CD4-positive, alpha-beta memory T cell (primary cell): ENCODE results near the gene PPP2R3A. TPM values are rescaled to one million over a fixed set of nuclear protein-coding genes. Genes with fewer than 3 reads are reported as not detected.
"Not testable (repeated sequence)": the region's sequence is repeated elsewhere in the genome, so short reads cannot be mapped to it uniquely, and the experiment has no call there.

Experiments used
- CTCF ChIA-PET: fragments of 350-600 bp; sonication (Branson Sonifier 250); formaldehyde crosslinking; loops from one replicate; lab custom pipeline; 2021; ENCODE audit warnings: inconsistent platforms; ENCODE audit not compliant: partially characterized antibody; lab: Charles Lee
- POLR2A ChIA-PET: fragments of 350-600 bp; sonication (Branson Sonifier 250); formaldehyde crosslinking; loops from one replicate; lab custom pipeline; 2021; ENCODE audit not compliant: partially characterized antibody; lab: Charles Lee
- DNase-seq, 5 donors: peaks; one replicate each; pipeline versions ENCODE4 v3.0.0 to v3.0.0-alpha.2; 2020 to 2022; ENCODE audit warnings: mixed read lengths in 1 of 5
- H3K27ac ChIP-seq: one replicate; pipeline ENCODE4 v1.7.0; 2013; ENCODE audit warnings: low read depth, low read length
- H3K27me3 ChIP-seq: 2 replicates; pipeline ENCODE4 v1.7.0; 2013; ENCODE audit warnings: mild to moderate bottlenecking, low read length, moderate library complexity; ENCODE audit not compliant: insufficient read depth
- H3K36me3 ChIP-seq: 2 replicates; pipeline ENCODE4 v1.7.0; 2013; ENCODE audit warnings: mild to moderate bottlenecking, low read length, moderate library complexity; ENCODE audit not compliant: insufficient read depth
- H3K4me1 ChIP-seq: 2 replicates; pipeline ENCODE4 v1.7.0; 2013; ENCODE audit warnings: mild to moderate bottlenecking, low read length, moderate library complexity; ENCODE audit not compliant: insufficient read depth
- H3K4me3 ChIP-seq, 2 donors: one replicate each; pipeline ENCODE4 v1.7.0; 2013; ENCODE audit warnings: low read length in 2 of 2, mild to moderate bottlenecking in 1 of 2
- H3K9me3 ChIP-seq, 2 donors: one replicate each; pipeline ENCODE4 v1.7.0; 2013; ENCODE audit warnings: low read length in 2 of 2, control low read depth in 1 of 2; ENCODE audit not compliant: control insufficient read depth in 1 of 2
- H3K27ac Mint-ChIP-seq, 7 donors: one replicate each; pipeline ENCODE4 v1.8.0; 2020 to 2021; ENCODE audit warnings: mixed read lengths in 7 of 7, mild to moderate bottlenecking in 6 of 7, inconsistent platforms in 3 of 7, moderate library complexity in 3 of 7
- H3K27me3 Mint-ChIP-seq, 2 donors: one replicate each; pipeline ENCODE4 v1.8.0; 2020 to 2021; ENCODE audit warnings: mixed read lengths in 2 of 2
- H3K36me3 Mint-ChIP-seq, 2 donors: one replicate each; pipeline ENCODE4 v1.8.0; 2020 to 2021; ENCODE audit warnings: mixed read lengths in 2 of 2, inconsistent platforms in 1 of 2, mild to moderate bottlenecking in 1 of 2
- H3K4me1 Mint-ChIP-seq, 4 donors: one replicate each; pipeline ENCODE4 v1.8.0; 2020 to 2021; ENCODE audit warnings: mixed read lengths in 4 of 4, mild to moderate bottlenecking in 1 of 4
- H3K4me3 Mint-ChIP-seq, 8 donors: one replicate each; pipeline ENCODE4 v1.8.0; 2020 to 2021; ENCODE audit warnings: mixed read lengths in 8 of 8, mild to moderate bottlenecking in 7 of 8, moderate library complexity in 6 of 8, inconsistent platforms in 3 of 8
- H3K9me3 Mint-ChIP-seq, 8 donors: one replicate each; pipeline ENCODE4 v1.8.0; 2020 to 2021; ENCODE audit warnings: mixed read lengths in 8 of 8, mild to moderate bottlenecking in 5 of 8, inconsistent platforms in 3 of 8, moderate library complexity in 1 of 8
- intact Hi-C: fragments of 100-400 bp; cut with micrococcal nuclease; formaldehyde crosslinking; loops from one replicate; pipeline ENCODE4 v1.15.1; 2023
- polyA plus RNA-seq, 2 donors: library from polyadenylated mRNA; unstranded; fragments of 300-500 nt; fragmentation: Illumina TruSeq; gene quantifications; one replicate each; pipeline ENCODE4 v1.2.3, GENCODE V29; 2021
- total RNA-seq, 2 experiments: library from RNA; stranded (reverse); gene quantifications; one replicate each; pipeline ENCODE4 v1.2.3, GENCODE V29; 2021

The PPP2R3A gene
- total and polyA plus RNA-seq, 4 experiments from 2014 or later = 0.24 to 0.81 (median 0.25) TPM; not detected in 1

DNA sequence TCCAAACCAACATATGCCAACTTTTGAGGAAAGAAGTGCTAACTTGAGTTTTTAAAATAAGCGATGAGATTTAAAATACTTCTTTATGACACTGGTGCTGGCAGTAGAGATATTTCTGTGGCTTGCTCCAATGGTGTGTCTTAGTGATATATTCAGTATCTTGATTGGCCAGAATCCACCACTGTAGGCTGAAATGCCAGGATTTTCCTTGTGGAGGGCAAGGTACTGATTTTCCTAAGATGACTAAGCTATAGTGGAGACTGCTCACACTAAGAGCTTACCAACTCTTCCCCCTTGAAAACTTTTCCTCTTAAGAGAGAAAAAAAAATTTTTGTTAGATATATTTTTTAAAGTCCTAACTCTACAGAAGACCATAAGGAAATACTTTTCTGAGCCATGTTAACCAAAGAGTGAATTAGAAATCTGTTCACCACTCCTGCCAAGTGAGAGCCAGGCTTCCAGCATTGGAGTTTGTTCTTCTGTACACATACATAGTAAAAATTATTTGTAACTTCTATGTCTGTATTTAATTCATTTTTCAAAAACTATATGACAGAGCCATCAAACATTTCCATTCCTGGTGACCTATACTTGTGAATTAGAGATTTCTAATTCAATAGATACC is 109.1 kb downstream of the PPP2R3A start:
- H3K27me3 Mint-ChIP-seq = no peaks in the 10 kb centered on the region

DNA sequence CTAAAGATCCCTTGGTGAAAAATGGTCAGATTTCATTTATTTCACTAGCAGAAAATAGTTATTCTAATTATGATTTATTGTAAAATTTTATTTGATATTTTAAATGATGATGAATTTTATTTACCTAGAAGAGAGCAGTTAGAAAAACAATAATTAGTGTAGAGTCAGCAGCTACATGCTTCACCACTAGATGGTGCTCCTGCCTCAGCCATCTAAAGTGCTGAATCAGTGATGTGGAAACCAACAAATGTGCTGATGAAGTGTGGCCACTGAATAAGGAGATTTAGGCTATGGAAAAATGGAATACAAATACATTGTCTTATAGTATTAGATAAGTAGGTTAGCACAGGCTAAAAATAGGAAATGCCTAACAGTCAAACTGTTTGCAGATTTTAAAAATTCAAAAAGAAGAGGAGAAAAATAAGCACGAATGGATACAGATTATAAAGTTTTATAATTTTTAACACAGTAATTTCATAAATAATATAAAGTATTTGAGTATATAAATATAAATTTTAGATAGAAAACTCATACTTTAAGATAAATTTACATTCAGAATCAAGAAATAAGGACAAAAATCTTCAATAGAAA is 109.8 kb downstream of the PPP2R3A start:
- no peak overlapping the region for H3K4me3 ChIP-seq
- H3K27ac ChIP-seq = no peak overlapping the region
- H3K9me3 ChIP-seq = no peaks in the 10 kb centered on the region
- no peak overlapping the region for H3K27ac Mint-ChIP-seq
- no peaks in the 10 kb centered on the region for H3K36me3 Mint-ChIP-seq
- H3K9me3 Mint-ChIP-seq = no peaks in the 10 kb centered on the region
- no peaks in the 10 kb centered on the region for H3K36me3 ChIP-seq
- DNase-seq = peak; percentile 56 to 70 (median 64)
- ChIA-PET POLR2A (interaction anchor here (0.5 to 1.0 kb wide), 3 partner anchors 121 to 677 kb away, joined by 3 to 5 read pairs (median 3); partner anchors contain the start of genes MSL2 and STAG1), CTCF (interaction anchor here (0.6 to 6.4 kb wide), 10 partner anchors 25 to 1896 kb away, joined by 3 to 72 read pairs (median 4); partner anchors contain the start of gene STAG1)
- no peak overlapping the region for H3K4me3 Mint-ChIP-seq
- H3K4me1 ChIP-seq = no peaks in the 10 kb centered on the region
- H3K27me3 ChIP-seq = no peaks in the 10 kb centered on the region
- no peaks in the 10 kb centered on the region for H3K27me3 Mint-ChIP-seq
- peaks cover 0 to 4% (median 1%) of the 10 kb centered on the region in 4 donors for H3K4me1 Mint-ChIP-seq
- intact Hi-C loops = loop anchor here (1.0 to 2.0 kb wide), 6 partner anchors 175 to 1029 kb away; partner anchors contain the start of genes PCCB and STAG1

More for the DNA sequence above, 109.1 kb downstream of the PPP2R3A start:
- H3K36me3 Mint-ChIP-seq = no peaks in the 10 kb centered on the region
- intact Hi-C loops = loop anchor here (1.0 to 2.0 kb wide), 6 partner anchors 176 to 1030 kb away; partner anchors contain the start of genes PCCB and STAG1
- Histone ChIP-seq H3K9me3 (no peaks in the 10 kb centered on the region), H3K36me3 (no peaks in the 10 kb centered on the region), H3K27me3 (no peaks in the 10 kb centered on the region), H3K4me1 (no peaks in the 10 kb centered on the region), H3K27ac (no peak overlapping the region), H3K4me3 (no peak overlapping the region)
- CTCF ChIA-PET = interaction anchor here (0.6 to 6.4 kb wide), 7 partner anchors 15 to 940 kb away, joined by 3 to 72 read pairs (median 4); partner anchors contain the start of gene STAG1
- POLR2A ChIA-PET = interaction anchor here (0.5 to 0.9 kb wide), 2 partner anchors 121 to 317 kb away, joined by 3 read pairs; partner anchors contain the start of gene MSL2
- DNase-seq = no peak
- peaks cover 0 to 4% (median 1%) of the 10 kb centered on the region in 4 donors for H3K4me1 Mint-ChIP-seq
- no peaks in the 10 kb centered on the region for H3K9me3 Mint-ChIP-seq
- H3K4me3 Mint-ChIP-seq = no peak overlapping the region
- no peak overlapping the region for H3K27ac Mint-ChIP-seq

DNA sequence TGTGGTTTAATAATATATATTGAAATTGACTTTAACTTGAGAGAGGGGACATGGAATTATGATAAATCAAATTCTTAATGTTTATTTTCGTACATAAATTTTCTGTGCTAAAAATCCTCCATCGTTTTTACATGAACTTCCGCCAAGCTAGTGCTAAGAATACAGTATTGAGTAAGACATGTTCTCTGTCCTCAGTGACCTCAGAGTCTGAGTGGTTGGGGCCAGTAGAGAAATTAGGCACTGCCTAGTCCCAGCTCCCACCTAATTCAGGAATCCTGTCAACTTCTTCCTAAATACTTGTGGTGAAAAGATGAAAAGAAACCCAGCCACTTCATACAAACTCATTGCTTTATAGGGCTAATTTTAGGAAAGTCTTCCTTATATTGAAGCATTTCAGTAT is 110.3 kb downstream of the PPP2R3A start:
- no peak overlapping the region for H3K27ac ChIP-seq
- no peak overlapping the region for H3K4me3 Mint-ChIP-seq
- H3K9me3 Mint-ChIP-seq = no peaks in the 10 kb centered on the region
- H3K4me3 ChIP-seq = no peak overlapping the region
- ChIA-PET CTCF (interaction anchor here (0.9 to 6.4 kb wide), 7 partner anchors 258 to 1895 kb away, joined by 3 to 72 read pairs (median 4); partner anchors contain the start of gene STAG1), POLR2A (interaction anchor here (1.0 kb wide), 1 partner anchor 677 kb away, joined by 5 read pairs; the partner anchor contains the start of gene STAG1)
- H3K27me3 ChIP-seq = no peaks in the 10 kb centered on the region
- intact Hi-C loops = loop anchor here (1.0 to 2.0 kb wide), 6 partner anchors 174 to 1029 kb away; partner anchors contain the start of genes PCCB and STAG1
- no peaks in the 10 kb centered on the region for H3K9me3 ChIP-seq
- peaks cover 0 to 4% (median 1%) of the 10 kb centered on the region in 4 donors for H3K4me1 Mint-ChIP-seq
- no peak for DNase-seq
- H3K36me3 ChIP-seq = no peaks in the 10 kb centered on the region
- no peaks in the 10 kb centered on the region for H3K4me1 ChIP-seq
- no peaks in the 10 kb centered on the region for H3K36me3 Mint-ChIP-seq
- no peak overlapping the region for H3K27ac Mint-ChIP-seq
- no peaks in the 10 kb centered on the region for H3K27me3 Mint-ChIP-seq

DNA sequence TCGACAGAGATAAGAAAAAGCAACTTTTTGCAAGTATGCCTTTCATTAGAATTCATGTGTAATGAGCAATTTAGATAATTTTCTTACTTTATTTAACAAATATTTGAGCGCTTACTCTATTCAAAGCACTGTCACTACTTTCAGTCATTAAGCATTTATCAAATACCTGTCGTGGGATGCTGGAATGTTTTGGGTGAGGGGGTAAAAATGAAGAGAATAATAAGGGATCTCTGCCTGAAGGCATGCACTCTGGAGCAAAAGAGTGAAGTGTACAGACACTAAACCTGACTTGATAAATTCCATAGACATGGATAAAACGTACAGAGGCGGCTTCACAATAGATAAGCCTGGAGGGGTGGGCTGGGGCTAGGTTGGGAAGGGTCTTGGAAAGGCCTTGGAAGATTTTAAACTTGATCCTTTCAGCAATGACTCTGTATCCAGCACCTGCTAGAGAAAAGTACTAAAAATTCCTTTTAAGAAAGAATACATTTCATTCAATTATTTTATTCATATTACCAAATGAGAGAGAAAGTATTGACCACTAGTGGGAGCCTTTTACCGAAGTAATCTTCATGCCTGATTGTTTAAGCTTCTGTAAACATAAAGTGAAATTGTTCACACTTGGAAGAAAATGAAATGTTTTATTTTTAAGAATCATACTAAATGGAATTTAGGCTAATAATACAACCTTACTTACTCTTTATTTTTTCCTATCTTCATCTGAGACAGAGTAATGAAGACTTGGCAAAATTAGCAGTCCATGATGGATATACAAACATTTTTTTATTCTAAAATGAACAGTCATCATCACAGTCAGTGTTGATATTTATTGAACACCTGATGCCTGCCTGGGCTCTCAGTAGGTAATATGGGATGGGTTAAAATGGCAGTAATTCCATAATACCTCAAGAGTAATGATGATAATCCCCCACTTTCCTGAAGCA is 113.2 kb downstream of the PPP2R3A start:
- Mint-ChIP-seq H3K27me3 (peaks cover 0 to 1% of the 10 kb centered on the region in 2 donors), H3K4me1 (no peaks in the 10 kb centered on the region), H3K9me3 (no peaks in the 10 kb centered on the region), H3K36me3 (no peaks in the 10 kb centered on the region), H3K4me3 (no peak overlapping the region), H3K27ac (peak overlapping the region in 1 of 7 donors; percentile 3)
- H3K4me3 ChIP-seq = no peak overlapping the region
- H3K4me1 ChIP-seq = no peaks in the 10 kb centered on the region
- no peaks in the 10 kb centered on the region for H3K27me3 ChIP-seq
- intact Hi-C loops = loop anchor here (2.0 kb wide), 1 partner anchor 118 kb away; the partner anchor contains the start of gene MSL2
- H3K36me3 ChIP-seq = no peaks in the 10 kb centered on the region
- H3K9me3 ChIP-seq = no peaks in the 10 kb centered on the region
- ChIA-PET CTCF (interaction anchor here (0.7 to 6.4 kb wide), 12 partner anchors 77 to 936 kb away, joined by 3 to 72 read pairs (median 3); partner anchors contain the start of gene STAG1), POLR2A (interaction anchor here (0.6 kb wide), 1 partner anchor 627 kb away, joined by 3 read pairs; no protein-coding TSS in a partner anchor)
- no peak overlapping the region for H3K27ac ChIP-seq
- peak in 4 of 5 donors; percentile 4 to 30 (median 16) for DNase-seq

DNA sequence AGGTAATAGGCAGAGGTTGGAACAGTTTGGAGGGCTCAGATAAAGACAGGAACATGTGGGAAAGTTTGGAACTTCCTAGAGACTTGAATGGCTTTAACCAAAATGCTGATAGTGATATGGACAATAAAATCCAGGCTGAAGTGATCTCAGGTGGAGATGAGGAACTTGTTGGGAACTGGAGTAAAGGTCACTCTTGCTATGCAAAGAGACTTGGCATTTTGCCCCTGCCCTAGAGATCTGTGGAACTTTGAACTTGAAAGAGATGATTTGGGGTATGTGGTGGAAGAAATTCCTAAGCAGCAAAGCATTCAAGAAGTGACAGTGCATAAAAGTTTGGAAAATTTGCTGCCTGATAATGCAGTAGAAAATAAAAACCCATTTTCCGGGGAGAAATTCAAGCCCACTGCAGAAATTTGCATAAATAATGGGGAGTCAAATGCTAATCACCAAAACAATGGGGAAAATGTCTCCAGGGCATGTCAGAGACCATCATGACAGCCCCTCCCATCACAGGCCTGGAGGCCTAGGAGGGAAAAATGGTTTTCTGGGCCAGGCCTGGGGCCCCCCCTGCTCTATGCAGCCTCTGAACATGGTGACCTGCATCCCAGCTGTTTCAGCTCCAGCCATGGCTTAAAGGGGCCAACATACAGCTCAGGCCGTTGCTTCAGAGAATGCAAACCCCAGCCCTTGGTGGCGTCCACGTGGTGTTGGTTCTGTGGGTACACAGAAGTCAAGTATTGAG is 118.3 kb downstream of the PPP2R3A start:
- H3K36me3 Mint-ChIP-seq, DNase-seq, H3K4me1 Mint-ChIP-seq, H3K4me3 Mint-ChIP-seq, H3K4me3 ChIP-seq, H3K27ac Mint-ChIP-seq, H3K27ac ChIP-seq, H3K27me3 ChIP-seq, H3K9me3 ChIP-seq, intact Hi-C loops, POLR2A ChIA-PET, CTCF ChIA-PET, H3K4me1 ChIP-seq, H3K36me3 ChIP-seq, H3K9me3 Mint-ChIP-seq, H3K27me3 Mint-ChIP-seq: not testable (repeated sequence)

DNA sequence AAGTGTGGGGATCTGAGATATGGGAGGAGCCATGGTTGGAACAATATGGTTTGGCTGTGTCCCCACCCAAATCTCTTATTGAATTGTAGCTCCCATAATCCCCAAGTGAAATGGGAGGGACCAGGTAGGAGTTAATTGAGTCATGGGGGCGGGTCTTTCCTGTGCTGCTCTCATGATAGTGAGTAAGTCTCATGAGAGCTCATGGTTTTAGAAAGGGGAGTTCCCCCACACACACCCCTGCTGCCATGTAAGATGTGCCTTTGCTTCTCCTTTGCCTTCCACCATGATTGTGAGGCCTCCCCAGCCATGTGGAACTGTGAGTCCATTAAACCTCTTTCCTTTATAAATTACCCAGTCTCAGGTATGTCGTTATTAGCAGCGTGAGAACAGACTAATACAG is 119.5 kb downstream of the PPP2R3A start:
- H3K4me1 ChIP-seq, DNase-seq, intact Hi-C loops, H3K4me1 Mint-ChIP-seq, H3K9me3 ChIP-seq, H3K27ac ChIP-seq, H3K9me3 Mint-ChIP-seq, H3K36me3 Mint-ChIP-seq, H3K27me3 ChIP-seq, H3K4me3 Mint-ChIP-seq, H3K36me3 ChIP-seq, H3K4me3 ChIP-seq, POLR2A ChIA-PET, H3K27ac Mint-ChIP-seq, H3K27me3 Mint-ChIP-seq: not testable (repeated sequence)
- CTCF ChIA-PET = interaction anchor here (0.6 to 1.6 kb wide), 2 partner anchors 8 to 668 kb away, joined by 3 to 4 read pairs; partner anchors contain the start of gene STAG1
